C4-2B (cell line): ENCODE measurements around the gene ACADVL.

ENCODE experiments used
- CTCF ChIP-seq: fragments of 450-650 bp; conservative IDR thresholded peaks from 2 replicates; pipeline ENCODE4 v1.5.1; 2017; ENCODE audit warnings: mild to moderate bottlenecking
- ZFX ChIP-seq: fragments of 450-650 bp; IDR thresholded peaks from 2 replicates; pipeline ENCODE4 v1.6.1; 2017

GRCh38 chr17:7191571-7192270 is 28.0 kb upstream of the ACADVL start:
- no peak for TF ChIP-seq CTCF
- TF ChIP-seq ZFX = no peak
